Measurements from ENCODE around the gene PEF1. TPM values are rescaled to one million over a fixed set of nuclear protein-coding genes. Genes with fewer than 3 reads are reported as not detected.

PEF1 gene
- total RNA-seq, 1 experiment from 2014 or later = 77.7 TPM

- DNase-seq (ENCODE audit: low spot score) = no peak
- in situ Hi-C loops (cut with HindIII; ENCODE audit: low sequenced_read_pairs) = no loop called here
Measured at GRCh38 chr1:31657972-31658510, 13.4 kb upstream of the PEF1 start.

GRCh38 chr1:31657020-31657804 lies 12.5 kb upstream of the PEF1 start:
- in situ Hi-C loops (cut with HindIII; ENCODE audit: low sequenced_read_pairs) = no loop called here
- DNase-seq (ENCODE audit: low spot score) = no peak

- in situ Hi-C loops (cut with HindIII; ENCODE audit: low sequenced_read_pairs) = no loop called here
- no peak for DNase-seq (ENCODE audit: low spot score)
Measured at GRCh38 chr1:31655756-31656155, 11.1 kb upstream of the PEF1 start.

- in situ Hi-C loops (cut with HindIII; ENCODE audit: low sequenced_read_pairs) = no loop called here
- no peak for DNase-seq (ENCODE audit: low spot score)
Measured at GRCh38 chr1:31655104-31655503, 10.4 kb upstream of the PEF1 start.

GRCh38 chr1:31654474-31654776 lies 9.7 kb upstream of the PEF1 start:
- in situ Hi-C loops (cut with HindIII; ENCODE audit: low sequenced_read_pairs) = no loop called here

GRCh38 chr1:31653717-31654473 lies 9.2 kb upstream of the PEF1 start:
- in situ Hi-C loops (cut with HindIII; ENCODE audit: low sequenced_read_pairs) = no loop called here

More at GRCh38 chr1:31654474-31654776, 9.7 kb upstream of the PEF1 start:
- no peak for DNase-seq (ENCODE audit: low spot score)

GRCh38 chr1:31652891-31653499 lies 8.3 kb upstream of the PEF1 start:
- DNase-seq (ENCODE audit: low spot score) = no peak
- in situ Hi-C loops (cut with HindIII; ENCODE audit: low sequenced_read_pairs) = no loop called here

More at GRCh38 chr1:31653717-31654473, 9.2 kb upstream of the PEF1 start:
- no peak for DNase-seq (ENCODE audit: low spot score)

- in situ Hi-C loops (cut with HindIII; ENCODE audit: low sequenced_read_pairs) = no loop called here
- no peak for DNase-seq (ENCODE audit: low spot score)
Measured at GRCh38 chr1:31651766-31652165, 7.1 kb upstream of the PEF1 start.

- in situ Hi-C loops (cut with HindIII; ENCODE audit: low sequenced_read_pairs) = no loop called here
- DNase-seq (ENCODE audit: low spot score) = no peak
Measured at GRCh38 chr1:31651089-31651420, 6.4 kb upstream of the PEF1 start.

GRCh38 chr1:31650161-31651088 lies 5.7 kb upstream of the PEF1 start:
- in situ Hi-C loops (cut with HindIII; ENCODE audit: low sequenced_read_pairs) = no loop called here
- no peak for DNase-seq (ENCODE audit: low spot score)

- in situ Hi-C loops (cut with HindIII; ENCODE audit: low sequenced_read_pairs) = no loop called here
- DNase-seq (ENCODE audit: low spot score) = no peak
Measured at GRCh38 chr1:31648641-31649357, 4.1 kb upstream of the PEF1 start.

- in situ Hi-C loops (cut with HindIII; ENCODE audit: low sequenced_read_pairs) = no loop called here
- no peak for DNase-seq (ENCODE audit: low spot score)
Measured at GRCh38 chr1:31648190-31648589, 3.5 kb upstream of the PEF1 start.

GRCh38 chr1:31647106-31647505 lies 2.4 kb upstream of the PEF1 start:
- in situ Hi-C loops (cut with HindIII; ENCODE audit: low sequenced_read_pairs) = no loop called here
- no peak for DNase-seq (ENCODE audit: low spot score)

- DNase-seq (ENCODE audit: low spot score) = no peak
- in situ Hi-C loops (cut with HindIII; ENCODE audit: low sequenced_read_pairs) = no loop called here
Measured at GRCh38 chr1:31646259-31646960, 1.7 kb upstream of the PEF1 start.

GRCh38 chr1:31645274-31645568 lies 545 bp upstream of the PEF1 start:
- no peak for DNase-seq (ENCODE audit: low spot score)
- in situ Hi-C loops (cut with HindIII; ENCODE audit: low sequenced_read_pairs) = no loop called here

- in situ Hi-C loops (cut with HindIII; ENCODE audit: low sequenced_read_pairs) = no loop called here
- DNase-seq (ENCODE audit: low spot score) = peak; percentile 15
Measured at GRCh38 chr1:31643976-31644559, 608 bp downstream of the PEF1 start.

- DNase-seq (ENCODE audit: low spot score) = no peak
- in situ Hi-C loops (cut with HindIII; ENCODE audit: low sequenced_read_pairs) = no loop called here
Measured at GRCh38 chr1:31642897-31643296, 1.8 kb downstream of the PEF1 start.

- peak; percentile 35 for DNase-seq (ENCODE audit: low spot score)
- in situ Hi-C loops (cut with HindIII; ENCODE audit: low sequenced_read_pairs) = no loop called here
Measured at GRCh38 chr1:31642366-31642765, 2.3 kb downstream of the PEF1 start.

Data from G401 (cell line).